ENCODE measurements around the gene ALPL. TPM values are rescaled to one million over a fixed set of nuclear protein-coding genes. Genes with fewer than 3 reads are reported as not detected.
A peak's percentile ranks its signal among the peaks of the same experiment; 100 is the strongest.

The ALPL gene
- total RNA-seq, 2 donors from 2014 or later, result not detected

- no peak overlapping the region for H3K27ac Mint-ChIP-seq
- no peaks in the 10 kb centered on the region for H3K36me3 Mint-ChIP-seq (ENCODE audit: low read depth)
These were observed 113.5 kb downstream of the ALPL start for GRCh38 chr1:21622466-21623315.

DNA sequence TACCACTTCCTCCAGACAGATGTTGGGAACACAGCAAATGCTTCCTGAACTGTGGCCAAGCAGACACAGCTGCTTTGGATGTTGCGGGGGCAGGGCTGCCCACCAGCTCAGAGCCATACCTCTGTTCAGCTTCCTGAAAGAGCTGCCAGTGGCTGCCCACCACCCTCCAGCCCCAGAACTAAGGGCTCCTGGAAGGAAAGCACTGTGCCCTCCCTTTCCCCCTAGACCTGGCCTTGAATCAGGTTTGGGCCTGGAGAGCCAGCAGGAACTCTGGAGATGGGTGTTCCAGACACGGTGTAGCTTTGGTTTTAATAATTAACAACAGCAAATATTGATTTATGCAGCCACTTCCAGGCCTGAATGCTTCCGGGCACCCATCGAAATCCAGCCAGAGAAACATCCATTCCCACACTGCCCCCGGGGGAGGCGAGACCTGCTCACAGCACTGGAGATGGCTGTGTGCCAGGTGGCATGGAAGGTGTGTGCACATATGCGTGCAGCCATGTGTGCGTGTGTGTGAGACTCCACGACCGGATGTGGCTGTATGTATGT lies 114.3 kb downstream of the ALPL start:
- H3K27ac Mint-ChIP-seq, result no peak overlapping the region
- no peak overlapping the region for H3K4me3 Mint-ChIP-seq
- H3K27me3 Mint-ChIP-seq, result peaks cover 11% of the 10 kb centered on the region
- H3K4me1 Mint-ChIP-seq, result no peaks in the 10 kb centered on the region
- H3K9me3 Mint-ChIP-seq, result no peaks in the 10 kb centered on the region
- no peaks in the 10 kb centered on the region for H3K36me3 Mint-ChIP-seq (ENCODE audit: low read depth)
- ATAC-seq (replicated peaks), result no peak

More at GRCh38 chr1:21622466-21623315, 113.5 kb downstream of the ALPL start:
- Mint-ChIP-seq H3K4me1 (no peaks in the 10 kb centered on the region), H3K4me3 (peak overlapping the region; percentile 55), H3K27me3 (peaks cover 11% of the 10 kb centered on the region), H3K9me3 (no peaks in the 10 kb centered on the region)
- ATAC-seq (replicated peaks), result peak; percentile 88

GRCh38 chr1:21624571-21625389 lies 115.6 kb downstream of the ALPL start:
- peaks cover 12% of the 10 kb centered on the region for H3K27me3 Mint-ChIP-seq
- H3K4me3 Mint-ChIP-seq, result no peak overlapping the region
- ATAC-seq (replicated peaks), result no peak
- H3K36me3 Mint-ChIP-seq (ENCODE audit: low read depth), result no peaks in the 10 kb centered on the region
- H3K9me3 Mint-ChIP-seq, result no peaks in the 10 kb centered on the region
- H3K4me1 Mint-ChIP-seq, result no peaks in the 10 kb centered on the region
- no peak overlapping the region for H3K27ac Mint-ChIP-seq

DNA sequence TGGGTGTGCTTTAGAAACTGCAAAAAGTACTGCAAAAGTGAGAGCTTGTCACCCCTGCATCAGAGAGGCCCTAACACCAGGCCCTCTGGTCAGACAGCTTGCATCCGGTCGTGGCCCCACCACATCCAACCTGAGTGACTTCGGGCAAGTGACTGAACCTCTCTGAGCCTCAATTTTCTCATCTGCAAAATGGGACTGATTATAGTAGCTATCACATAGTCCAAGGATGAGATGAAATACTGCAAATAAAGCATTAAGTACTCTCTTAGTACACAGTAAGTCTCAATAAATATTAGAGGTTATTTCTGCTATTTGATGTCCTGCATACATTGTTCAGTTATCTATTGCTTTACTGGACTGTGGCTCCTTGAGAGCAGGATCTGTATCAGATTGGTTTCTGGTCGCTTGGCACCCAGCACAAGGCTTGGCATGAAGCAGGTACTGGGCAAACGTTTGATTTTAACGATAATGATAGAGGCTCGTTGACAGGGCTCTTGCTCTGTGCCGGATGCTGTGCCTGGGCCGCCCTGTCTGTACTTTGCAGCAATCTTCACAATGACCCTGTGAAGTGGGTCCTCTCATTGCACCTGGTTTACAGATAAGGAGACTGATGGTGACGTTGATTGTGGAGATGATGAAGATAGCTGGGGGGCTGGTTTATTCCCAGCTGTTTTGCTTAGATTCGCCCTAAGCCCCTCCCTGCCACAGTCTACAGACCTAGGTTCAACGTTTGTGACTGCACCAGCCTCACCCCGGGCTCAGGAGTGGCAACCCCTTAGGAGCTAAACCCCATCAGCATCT lies 116.4 kb downstream of the ALPL start:
- ATAC-seq (replicated peaks), result no peak
- no peaks in the 10 kb centered on the region for H3K36me3 Mint-ChIP-seq (ENCODE audit: low read depth)
- H3K9me3 Mint-ChIP-seq, result no peaks in the 10 kb centered on the region
- H3K4me1 Mint-ChIP-seq, result no peaks in the 10 kb centered on the region
- peaks cover 13% of the 10 kb centered on the region for H3K27me3 Mint-ChIP-seq
- H3K27ac Mint-ChIP-seq, result no peak overlapping the region
- H3K4me3 Mint-ChIP-seq, result no peak overlapping the region

DNA sequence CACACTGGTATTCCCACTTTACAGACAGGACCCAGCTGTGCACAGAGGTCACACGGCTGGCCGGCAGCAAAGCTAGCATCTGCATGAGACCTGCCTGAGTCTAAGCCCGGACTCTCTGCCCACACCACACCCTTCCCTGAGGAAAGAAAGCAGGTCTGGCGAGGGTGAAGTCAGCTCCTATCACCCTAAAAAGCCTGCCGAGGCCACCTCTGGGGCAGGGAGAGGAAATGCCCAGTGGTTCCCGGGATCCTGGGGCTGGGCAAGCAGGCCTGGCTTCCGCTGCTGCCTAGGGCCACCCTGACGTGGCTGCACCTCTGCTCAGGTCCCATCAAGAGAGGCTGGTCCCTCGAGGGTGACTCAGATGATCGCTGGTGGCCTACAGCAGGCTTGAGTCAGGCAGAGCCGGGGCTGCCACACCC lies 117.7 kb downstream of the ALPL start:
- no peak for ATAC-seq (replicated peaks)
- Mint-ChIP-seq H3K36me3 (ENCODE audit: low read depth) (no peaks in the 10 kb centered on the region), H3K27me3 (peaks cover 12% of the 10 kb centered on the region), H3K9me3 (no peaks in the 10 kb centered on the region), H3K4me3 (no peak overlapping the region), H3K4me1 (no peaks in the 10 kb centered on the region), H3K27ac (no peak overlapping the region)

Other genes with a start within 250 kb of the ALPL start
- gene ECE1, start 219.0 kb upstream of the ALPL start, total RNA-seq, result 100 to 1,000 TPM in 1 of 2 donors, 10 to 100 TPM in 1; 75.4 to 219 TPM
- gene NBPF3, start 69.3 kb upstream of the ALPL start, total RNA-seq, result 10 to 100 TPM in 1 of 2 donors, 1 to 10 TPM in 1; 9.9 to 10.8 TPM
- 1 to 10 TPM in 1 of 2 donors, under 1 TPM in 1; 0.45 to 6.0 TPM for gene RAP1GAP, start 159.9 kb downstream of the ALPL start, total RNA-seq

Measured in activated T-helper 17 cell treated with anti-CD3 and anti-CD28 coated beads, Interleukin-2, amount 50 U/mL, for 72 hours (primary cell).